NCI-H187 (cell line): Measurements from ENCODE around the gene VDR.

ENCODE experiments used
- DNase-seq, 2 experiments: peaks; one replicate each; lab custom pipeline; 2025; lab: John Stamatoyannopoulos, UW

VDR gene

GRCh38 chr12:47793015-47793681 lies 111.6 kb downstream of the VDR start:
- no peak for DNase-seq

- no peak for DNase-seq
These were observed 112.9 kb downstream of the VDR start for GRCh38 chr12:47791874-47792273.
